AG10803 (cell line): ENCODE measurements around the gene CD70.
"Not testable (repeated sequence)": the region's sequence is repeated elsewhere in the genome, so short reads cannot be mapped to it uniquely, and the experiment has no call there.

ENCODE experiments used
- DNase-seq: peaks from one replicate; pipeline ENCODE4 v3.0.0; 2010; ENCODE audit warnings: low read depth
- H3K4me3 ChIP-seq: 2 replicates; pipeline ENCODE4 v1.5.1; 2011; ENCODE audit warnings: mild to moderate bottlenecking, low read length, control low read depth
- CTCF ChIP-seq: conservative IDR thresholded peaks from 2 replicates; pipeline ENCODE4 v1.5.1; 2011; ENCODE audit warnings: mild to moderate bottlenecking, low read length, control low read depth, inconsistent platforms

CD70 gene, protein sequence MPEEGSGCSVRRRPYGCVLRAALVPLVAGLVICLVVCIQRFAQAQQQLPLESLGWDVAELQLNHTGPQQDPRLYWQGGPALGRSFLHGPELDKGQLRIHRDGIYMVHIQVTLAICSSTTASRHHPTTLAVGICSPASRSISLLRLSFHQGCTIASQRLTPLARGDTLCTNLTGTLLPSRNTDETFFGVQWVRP

GRCh38 chr19:6590827-6591319, at the start of gene CD70:
TSS of gene CD70 (minus strand) at chr19:6591150. CDS start at chr19:6591002, 148 bp downstream.
- no peak within 1 kb of the TSS for H3K4me3 ChIP-seq
- no peak for DNase-seq
- no peak for TF ChIP-seq CTCF

DNA sequence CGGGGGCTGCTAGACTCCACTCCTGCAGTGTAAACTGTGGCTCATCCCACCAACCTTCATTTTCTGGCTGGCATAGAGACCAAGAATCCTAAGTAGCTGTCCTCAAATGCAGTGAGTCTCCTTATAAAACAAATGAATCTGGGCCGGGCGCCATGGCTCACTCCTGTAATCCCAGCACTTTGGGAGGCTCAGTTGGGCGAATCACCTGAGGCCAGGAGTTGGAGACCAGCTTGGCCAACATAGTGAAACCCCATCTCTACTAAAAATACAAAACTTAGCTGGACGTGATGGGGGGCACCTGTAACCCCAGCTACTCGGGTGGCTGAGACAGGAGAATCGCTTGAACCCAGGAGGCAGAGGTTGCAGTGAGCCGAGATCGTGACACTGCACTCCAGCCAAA, 49.4 kb upstream of the CD70 start:
- DNase-seq, H3K4me3 ChIP-seq: not testable (repeated sequence)

GRCh38 chr19:6639439-6639838, 48.5 kb upstream of the CD70 start:
- H3K4me3 ChIP-seq = no peak overlapping the region
- TF ChIP-seq CTCF = no peak
- DNase-seq = no peak

- not testable (repeated sequence) for H3K4me3 ChIP-seq, DNase-seq
Observed at GRCh38 chr19:6633456-6633813, 42.5 kb upstream of the CD70 start.

- not testable (repeated sequence) for H3K4me3 ChIP-seq
- DNase-seq = peak; percentile 69
- peak; percentile 71 for TF ChIP-seq CTCF
Observed at GRCh38 chr19:6632747-6633455, 42.0 kb upstream of the CD70 start.

DNA sequence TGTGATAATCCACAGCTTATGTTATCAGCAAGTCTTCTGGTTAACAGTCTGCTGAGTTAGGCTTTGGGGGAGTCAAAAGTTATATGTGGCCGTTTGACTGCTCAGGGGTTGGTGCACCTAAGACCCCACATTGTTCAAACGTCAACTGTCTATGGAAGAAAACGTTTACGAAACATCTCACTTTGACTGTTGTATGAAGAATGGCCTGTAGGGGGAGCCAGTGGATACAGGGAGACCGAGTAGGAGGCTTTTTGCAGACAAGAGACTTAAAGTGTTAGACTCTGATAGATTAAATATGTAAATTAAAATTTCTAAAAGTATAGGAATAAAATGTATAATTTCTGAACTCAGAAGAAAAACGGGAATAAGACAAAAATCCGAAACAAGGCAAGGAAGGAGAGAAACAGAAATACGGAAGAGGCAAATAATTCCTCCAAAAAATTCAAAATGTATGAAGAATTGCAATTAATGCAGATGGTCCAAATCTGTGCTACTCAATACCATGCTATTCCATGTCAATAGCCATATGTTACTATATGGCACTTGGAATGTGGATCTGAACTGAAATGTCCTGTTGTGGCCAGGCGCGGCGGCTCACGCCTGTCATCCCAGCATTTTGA, 41.2 kb upstream of the CD70 start:
- H3K4me3 ChIP-seq = no peak overlapping the region
- peak; percentile 69 for DNase-seq
- TF ChIP-seq CTCF = peak; percentile 96

GRCh38 chr19:6626764-6627163, 35.8 kb upstream of the CD70 start:
- no peak for DNase-seq
- H3K4me3 ChIP-seq = no peak overlapping the region
- no peak for TF ChIP-seq CTCF

DNA sequence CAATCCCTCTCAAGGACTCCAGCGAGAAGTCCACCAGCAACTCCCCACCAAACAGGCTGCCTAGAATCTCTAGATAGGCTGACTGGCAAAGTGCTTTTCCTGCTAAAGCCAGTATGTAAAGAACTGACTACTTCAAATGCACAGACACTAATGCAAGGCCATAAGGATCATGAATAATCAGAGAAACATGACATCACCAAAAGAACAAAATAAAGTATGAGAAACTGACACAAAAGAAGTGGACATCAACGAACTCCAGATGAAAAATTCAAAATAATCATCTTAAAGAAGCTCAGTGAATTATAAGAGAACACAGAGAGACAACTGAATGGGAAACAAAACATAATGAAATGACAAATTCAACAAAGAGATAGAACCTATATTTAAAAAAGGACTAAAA, 26.4 kb upstream of the CD70 start:
- DNase-seq = no peak
- no peak overlapping the region for H3K4me3 ChIP-seq
- no peak for TF ChIP-seq CTCF
